ENCODE measurements around the gene TESK2.
A peak's percentile ranks its signal among the peaks of the same experiment; 100 is the strongest.
"Not testable (repeated sequence)": the region's sequence is repeated elsewhere in the genome, so short reads cannot be mapped to it uniquely, and the experiment has no call there.

TESK2 gene

GRCh38 chr1:45508295-45509151 lies 17.6 kb upstream of the TESK2 start:
- DNase-seq: peak; percentile 32

- no peak for DNase-seq
These were observed 16.9 kb upstream of the TESK2 start for GRCh38 chr1:45507893-45508292.

- DNase-seq: no peak
These were observed 16.2 kb upstream of the TESK2 start for GRCh38 chr1:45507195-45507594.

- no peak for DNase-seq
These were observed 12.7 kb upstream of the TESK2 start for GRCh38 chr1:45503462-45504360.

- DNase-seq: peak; percentile 22
These were observed 10.5 kb upstream of the TESK2 start for GRCh38 chr1:45501505-45501859.

GRCh38 chr1:45499415-45499769 lies 8.4 kb upstream of the TESK2 start:
- peak; percentile 64 for DNase-seq

GRCh38 chr1:45498279-45498678 lies 7.3 kb upstream of the TESK2 start:
- DNase-seq: no peak

- DNase-seq: peak; percentile 79
These were observed 2.2 kb upstream of the TESK2 start for GRCh38 chr1:45493116-45493697.

GRCh38 chr1:45492691-45493090 lies 1.7 kb upstream of the TESK2 start:
- no peak for DNase-seq

- DNase-seq: peak; percentile 35
These were observed 711 bp upstream of the TESK2 start for GRCh38 chr1:45491487-45492260.

GRCh38 chr1:45490121-45490625 lies 790 bp downstream of the TESK2 start:
- DNase-seq: peak; percentile 61

GRCh38 chr1:45489379-45489778 lies 1.6 kb downstream of the TESK2 start:
- DNase-seq: not testable (repeated sequence)

GRCh38 chr1:45488666-45489377 lies 2.1 kb downstream of the TESK2 start:
- no peak for DNase-seq

GRCh38 chr1:45485949-45486348 lies 5.0 kb downstream of the TESK2 start:
- DNase-seq: no peak

- DNase-seq: no peak
These were observed 11.8 kb downstream of the TESK2 start for GRCh38 chr1:45479039-45479748.

- DNase-seq: no peak
These were observed 12.7 kb downstream of the TESK2 start for GRCh38 chr1:45478121-45478814.

- no peak for DNase-seq
These were observed 13.3 kb downstream of the TESK2 start for GRCh38 chr1:45477646-45478045.

GRCh38 chr1:45474194-45474593 lies 16.8 kb downstream of the TESK2 start:
- DNase-seq: not testable (repeated sequence)

- DNase-seq: no peak
These were observed 17.7 kb downstream of the TESK2 start for GRCh38 chr1:45473302-45473701.

- DNase-seq: no peak
These were observed 20.6 kb downstream of the TESK2 start for GRCh38 chr1:45470306-45470798.
